IMR-90 (cell line): Measurements from ENCODE around the gene SYNC. TPM values are rescaled to one million over a fixed set of nuclear protein-coding genes. Genes with fewer than 3 reads are reported as not detected.

Source experiments
- ATAC-seq: fragments of 200-7000 bp; cut with Tn5 transposase; 2 replicates; pipeline ENCODE4 v1.9.1; 2020; ENCODE audit warnings: low read depth, mild to moderate bottlenecking, moderate library complexity
- BruUV-seq: library from RNA; stranded (reverse); fragments of 400-500 nt; replicated peaks from 2 replicates; lab custom pipeline; 2021; lab: Mats Ljungman, UMichigan
- CTCF ChIA-PET: fragments of 300-600 bp; formaldehyde crosslinking; extraction: SDS; loops from one replicate; lab custom pipeline; 2021; ENCODE audit warnings: antibody characterized with exemption; lab: Yijun Ruan, JAX
- POLR2A ChIA-PET: fragments of 300-600 bp; sonication (Branson Sonifier 250); formaldehyde crosslinking; loops from one replicate; lab custom pipeline; 2022; ENCODE audit warnings: antibody characterized with exemption; ENCODE audit not compliant: unreplicated experiment; lab: Charles Lee
- DNase-seq: peaks from one replicate; pipeline ENCODE4 v3.0.0; 2013
- H2AFZ ChIP-seq: replicated peaks from 2 replicates; pipeline ENCODE3; 2013; ENCODE audit warnings: low read length, mild to moderate bottlenecking; ENCODE audit not compliant: poor library complexity
- H2AK5ac ChIP-seq: 2 replicates; pipeline ENCODE4 v1.6.1; 2013; ENCODE audit warnings: low read depth, low read length, inconsistent platforms
- H2AK9ac ChIP-seq: replicated peaks from 2 replicates; pipeline ENCODE3; 2013; ENCODE audit warnings: mild to moderate bottlenecking, low read depth, low read length, moderate library complexity; ENCODE audit not compliant: poor library complexity
- H2BK120ac ChIP-seq: 2 replicates; pipeline ENCODE4 v1.6.1; 2013; ENCODE audit warnings: low read depth, low read length, inconsistent platforms
- H2BK15ac ChIP-seq: 3 replicates; pipeline ENCODE4 v1.6.1; 2013; ENCODE audit warnings: low read depth, low read length, inconsistent platforms
- H2BK20ac ChIP-seq: 2 replicates; pipeline ENCODE4 v1.6.1; 2013; ENCODE audit warnings: low read depth, mild to moderate bottlenecking, inconsistent platforms, low read length, moderate library complexity
- H2BK5ac ChIP-seq: 2 replicates; pipeline ENCODE4 v1.6.1; 2013; ENCODE audit warnings: mild to moderate bottlenecking, low read depth, low read length, inconsistent platforms; ENCODE audit not compliant: poor library complexity, severe bottlenecking
- H3K14ac ChIP-seq: replicated peaks from 2 replicates; pipeline ENCODE4 v1.6.1; 2013; ENCODE audit warnings: low read depth, low read length, inconsistent platforms
- H3K18ac ChIP-seq: 2 replicates; pipeline ENCODE4 v1.6.1; 2013; ENCODE audit warnings: low read depth, low read length, control low read depth
- H3K23ac ChIP-seq: 2 replicates; pipeline ENCODE4 v1.6.1; 2013; ENCODE audit warnings: low read depth, low read length, inconsistent platforms
- H3K27ac ChIP-seq: 2 replicates; pipeline ENCODE4 v1.5.1; 2013; ENCODE audit warnings: mild to moderate bottlenecking, control low read depth, low read length; ENCODE audit not compliant: insufficient read depth
- H3K27me3 ChIP-seq: 2 replicates; pipeline ENCODE4 v1.6.1; 2013; ENCODE audit warnings: low read length; ENCODE audit not compliant: control insufficient read depth, insufficient read depth
- H3K36me3 ChIP-seq: 2 replicates; pipeline ENCODE4 v1.6.1; 2013; ENCODE audit warnings: low read length, mixed read lengths; ENCODE audit not compliant: control insufficient read depth, insufficient read depth
- H3K4ac ChIP-seq: 2 replicates; pipeline ENCODE4 v1.6.1; 2013; ENCODE audit warnings: low read depth, low read length, inconsistent platforms
- H3K4me1 ChIP-seq: 2 replicates; pipeline ENCODE4 v1.6.1; 2013; ENCODE audit warnings: low read length, mixed read lengths; ENCODE audit not compliant: control insufficient read depth, insufficient read depth
- H3K4me2 ChIP-seq: 2 replicates; pipeline ENCODE4 v1.6.1; 2013; ENCODE audit warnings: low read depth, mild to moderate bottlenecking, control low read depth, low read length, moderate library complexity
- H3K4me3 ChIP-seq: 2 replicates; pipeline ENCODE4 v1.5.1; 2013; ENCODE audit warnings: low read depth, mild to moderate bottlenecking, control low read depth, low read length, moderate library complexity; ENCODE audit not compliant: insufficient read depth
- H3K56ac ChIP-seq: 2 replicates; pipeline ENCODE4 v1.6.1; 2013; ENCODE audit warnings: low read length, inconsistent platforms; ENCODE audit not compliant: insufficient read depth; ENCODE audit errors: extremely low read depth
- H3K79me1 ChIP-seq, 2 experiments: 2 replicates each; pipeline ENCODE4 v1.6.1; 2013; ENCODE audit warnings: low read length in 2 of 2, inconsistent platforms in 1 of 2, low read depth in 1 of 2
- H3K9ac ChIP-seq: 2 replicates; pipeline ENCODE4 v1.6.1; 2013; ENCODE audit warnings: low read depth, low read length, control low read depth
- H3K9me1 ChIP-seq: 2 replicates; pipeline ENCODE4 v1.6.1; 2013; ENCODE audit warnings: low read length, inconsistent platforms; ENCODE audit not compliant: insufficient read depth
- H3K9me3 ChIP-seq: 2 replicates; pipeline ENCODE4 v1.6.1; 2013; ENCODE audit warnings: low read length; ENCODE audit not compliant: control insufficient read depth, insufficient read depth
- H4K20me1 ChIP-seq: 2 replicates; pipeline ENCODE4 v1.6.1; 2013; ENCODE audit warnings: low read length, inconsistent platforms; ENCODE audit not compliant: insufficient read depth
- H4K5ac ChIP-seq: 2 replicates; pipeline ENCODE4 v1.6.1; 2013; ENCODE audit warnings: mild to moderate bottlenecking, low read depth, low read length, control low read depth
- H4K8ac ChIP-seq, 2 experiments: 2 replicates each; pipeline ENCODE4 v1.6.1; 2013; ENCODE audit warnings: low read depth in 2 of 2, low read length in 2 of 2, control low read depth in 1 of 2, inconsistent platforms in 1 of 2
- H4K91ac ChIP-seq: 2 replicates; pipeline ENCODE4 v1.6.1; 2013; ENCODE audit warnings: low read depth, low read length, inconsistent platforms; ENCODE audit not compliant: insufficient read depth
- CHD1 ChIP-seq: IDR thresholded peaks from 2 replicates; pipeline ENCODE4 v1.6.1; 2012; ENCODE audit warnings: low read depth, low read length, improper control_type of control experiment
- NFE2L2 ChIP-seq: fragments of 150-350 bp; IDR thresholded peaks from 2 replicates; pipeline ENCODE4 v1.6.1; 2016; ENCODE audit warnings: low read depth, mild to moderate bottlenecking, low read length
- RAD21 ChIP-seq: IDR thresholded peaks from 2 replicates; pipeline ENCODE4 v1.6.1; 2012; ENCODE audit warnings: low read length, improper control_type of control experiment
- RCOR1 ChIP-seq: IDR thresholded peaks from 2 replicates; pipeline ENCODE4 v1.6.1; 2012; ENCODE audit warnings: mild to moderate bottlenecking, low read length, improper control_type of control experiment; ENCODE audit not compliant: insufficient replicate concordance
- SMC3 ChIP-seq: fragments of 150-350 bp; IDR thresholded peaks from 2 replicates; pipeline ENCODE4 v1.6.1; 2016; ENCODE audit warnings: low read depth, mild to moderate bottlenecking, antibody characterized with exemption, low read length, moderate library complexity
- WGBS, 2 experiments: methylation state at CpG; one replicate each; pipeline versions ENCODE4 v1.1.5 to v1.1.7; 2013; ENCODE audit warnings: missing lambda C conversion rate in 2 of 2; ENCODE audit not compliant: insufficient read length in 1 of 2; ENCODE audit errors: extremely low coverage in 2 of 2; 5-methylcytosine and 5-hydroxymethylcytosine counted together
- dilution Hi-C: fragments of 300-500 bp; cut with HindIII; formaldehyde crosslinking; loops from one replicate; pipeline ENCODE4 v1.14.3; 2018; ENCODE audit warnings: low sequenced_read_pairs; ENCODE audit not compliant: unreplicated experiment
- in situ Hi-C: fragments of 300-500 bp; cut with MboI; formaldehyde crosslinking; loops from 3 replicates; pipeline ENCODE4 v1.14.3; 2019; ENCODE audit warnings: low sequenced_read_pairs, inconsistent platforms, mixed read lengths
- intact Hi-C: fragments of 100-400 bp; cut with micrococcal nuclease; formaldehyde crosslinking; loops from 2 replicates; pipeline ENCODE4 v1.10.0; 2022
- polyA plus RNA-seq, 3 experiments: library from polyadenylated mRNA; depleted of rRNA; stranded (reverse); fragments of >200 nt; gene quantifications; 2 replicates each; pipeline ENCODE4 v1.2.3, GENCODE V29; 2012; ENCODE audit warnings: low replicate concordance in 1 of 3
- total RNA-seq: library from RNA; depleted of rRNA; stranded (reverse); fragments of >200 nt; gene quantifications from 2 replicates; pipeline ENCODE4 v1.2.3, GENCODE V29; 2012
- TF ChIP-seq, protein P1 (sequence below): fragments of 150-350 bp; IDR thresholded peaks from 2 replicates; pipeline ENCODE4 v1.6.1; 2017; ENCODE audit warnings: mild to moderate bottlenecking, antibody characterized with exemption, low read length, low read depth
- TF ChIP-seq, protein P2 (sequence below): conservative IDR thresholded peaks from 2 replicates; pipeline ENCODE4 v1.5.1; 2012; ENCODE audit warnings: mild to moderate bottlenecking, low read depth, low read length, improper control_type of control experiment

SYNC gene
- total and polyA plus RNA-seq, 2 of the 4 experiments (the other 2 are of a cell fraction): 48.9 to 103 TPM

DNA sequence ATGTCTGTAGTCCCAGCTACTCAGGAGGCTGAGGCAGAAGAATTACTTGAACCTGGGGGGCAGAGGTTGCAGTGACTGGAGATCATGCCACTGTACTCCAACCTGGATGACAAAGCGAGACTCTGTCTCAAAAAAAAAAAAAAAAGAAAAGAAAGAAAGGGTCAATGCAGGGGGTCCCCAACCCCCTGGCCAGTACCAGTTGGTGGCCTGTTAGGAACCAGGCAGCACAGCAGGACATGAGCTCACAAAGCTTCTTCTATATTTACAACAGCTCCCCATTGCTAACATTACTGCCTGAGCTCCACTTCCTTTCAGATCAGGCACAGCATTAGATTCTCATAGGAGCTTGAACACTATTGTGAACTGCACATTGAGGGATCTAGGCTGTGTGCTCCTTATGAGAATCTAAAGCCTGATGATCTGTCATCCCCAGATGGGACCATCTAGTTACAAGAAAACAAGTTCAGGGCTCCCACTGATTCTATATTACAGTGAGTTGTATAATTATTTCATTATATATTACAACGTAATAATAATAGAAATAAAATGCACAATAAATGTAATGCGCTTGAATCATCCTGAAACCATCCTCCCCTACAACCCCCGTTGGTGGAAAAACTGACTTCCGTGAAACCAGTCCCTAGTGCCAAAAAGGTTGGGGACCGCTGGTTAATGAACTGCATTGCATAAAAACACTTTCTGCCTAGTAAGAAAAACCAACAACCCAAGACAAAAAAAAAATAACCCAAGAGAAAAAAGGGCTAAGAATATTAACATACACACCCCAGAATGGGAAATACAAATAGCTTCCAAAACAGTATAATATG lies 55.0 kb downstream of the SYNC start:
- H3K4me1 ChIP-seq: no peaks in the 10 kb centered on the region; the same call in 1 of the 2 replicates
- H3K79me1 ChIP-seq: peaks cover 12 to 45% of the 10 kb centered on the region in 2 experiments
- H3K9me1 ChIP-seq: no peaks in the 10 kb centered on the region; the same call in 1 of the 2 replicates
- ChIA-PET POLR2A (no interaction called here), CTCF (no interaction called here)
- whole genome bisulfite sequencing, 2 experiments: no CpG with 5 or more reads among the region's 6 CpGs
- no peak overlapping the region for H3K27ac ChIP-seq
- no peak overlapping the region for H3K9ac ChIP-seq
- DNase-seq: no peak
- ATAC-seq: no peak
- TF ChIP-seq, protein P1, sequence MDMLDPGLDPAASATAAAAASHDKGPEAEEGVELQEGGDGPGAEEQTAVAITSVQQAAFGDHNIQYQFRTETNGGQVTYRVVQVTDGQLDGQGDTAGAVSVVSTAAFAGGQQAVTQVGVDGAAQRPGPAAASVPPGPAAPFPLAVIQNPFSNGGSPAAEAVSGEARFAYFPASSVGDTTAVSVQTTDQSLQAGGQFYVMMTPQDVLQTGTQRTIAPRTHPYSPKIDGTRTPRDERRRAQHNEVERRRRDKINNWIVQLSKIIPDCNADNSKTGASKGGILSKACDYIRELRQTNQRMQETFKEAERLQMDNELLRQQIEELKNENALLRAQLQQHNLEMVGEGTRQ: no peak
- no peak for TF ChIP-seq RCOR1
- TF ChIP-seq CHD1: no peak
- no peak for TF ChIP-seq SMC3
- TF ChIP-seq NFE2L2: no peak
- TF ChIP-seq, protein P2, sequence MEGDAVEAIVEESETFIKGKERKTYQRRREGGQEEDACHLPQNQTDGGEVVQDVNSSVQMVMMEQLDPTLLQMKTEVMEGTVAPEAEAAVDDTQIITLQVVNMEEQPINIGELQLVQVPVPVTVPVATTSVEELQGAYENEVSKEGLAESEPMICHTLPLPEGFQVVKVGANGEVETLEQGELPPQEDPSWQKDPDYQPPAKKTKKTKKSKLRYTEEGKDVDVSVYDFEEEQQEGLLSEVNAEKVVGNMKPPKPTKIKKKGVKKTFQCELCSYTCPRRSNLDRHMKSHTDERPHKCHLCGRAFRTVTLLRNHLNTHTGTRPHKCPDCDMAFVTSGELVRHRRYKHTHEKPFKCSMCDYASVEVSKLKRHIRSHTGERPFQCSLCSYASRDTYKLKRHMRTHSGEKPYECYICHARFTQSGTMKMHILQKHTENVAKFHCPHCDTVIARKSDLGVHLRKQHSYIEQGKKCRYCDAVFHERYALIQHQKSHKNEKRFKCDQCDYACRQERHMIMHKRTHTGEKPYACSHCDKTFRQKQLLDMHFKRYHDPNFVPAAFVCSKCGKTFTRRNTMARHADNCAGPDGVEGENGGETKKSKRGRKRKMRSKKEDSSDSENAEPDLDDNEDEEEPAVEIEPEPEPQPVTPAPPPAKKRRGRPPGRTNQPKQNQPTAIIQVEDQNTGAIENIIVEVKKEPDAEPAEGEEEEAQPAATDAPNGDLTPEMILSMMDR: no peak
- TF ChIP-seq RAD21: no peak
- no peak overlapping the region for H4K5ac ChIP-seq
- no peak overlapping the region for H2BK120ac ChIP-seq
- H3K27me3 ChIP-seq: no peaks in the 10 kb centered on the region
- no peak overlapping the region for H2AK5ac ChIP-seq
- no peak overlapping the region for H3K4ac ChIP-seq
- no peak overlapping the region for H2AFZ ChIP-seq
- no peak overlapping the region for H4K8ac ChIP-seq
- H3K36me3 ChIP-seq: peaks cover 6% of the 10 kb centered on the region
- H2BK15ac ChIP-seq: no peak overlapping the region
- no peaks in the 10 kb centered on the region for H3K9me3 ChIP-seq
- H2AK9ac ChIP-seq: no peak overlapping the region
- no peak overlapping the region for H3K4me3 ChIP-seq
- no peak overlapping the region for H3K18ac ChIP-seq
- intact Hi-C loops: no loop called here
- H3K4me2 ChIP-seq: no peak overlapping the region
- in situ Hi-C loops: no loop called here
- BruUV-seq: no TSS peak
- peaks cover 15% of the 10 kb centered on the region for H4K20me1 ChIP-seq
- H4K91ac ChIP-seq: no peak overlapping the region
- H3K23ac ChIP-seq: no peak overlapping the region
- H2BK5ac ChIP-seq: no peak overlapping the region
- H3K56ac ChIP-seq: no peak overlapping the region
- dilution Hi-C loops: no loop called here
- no peak overlapping the region for H2BK20ac ChIP-seq
- H3K14ac ChIP-seq: no peak overlapping the region
